Measurements from ENCODE around the gene SLC22A5. TPM values are rescaled to one million over a fixed set of nuclear protein-coding genes. Genes with fewer than 3 reads are reported as not detected.
A peak's percentile ranks its signal among the peaks of the same experiment; 100 is the strongest.

SLC22A5 gene
- total and polyA plus RNA-seq, 7 experiments from 2014 or later, result 1.8 to 10.8 (median 6.9) TPM

DNA sequence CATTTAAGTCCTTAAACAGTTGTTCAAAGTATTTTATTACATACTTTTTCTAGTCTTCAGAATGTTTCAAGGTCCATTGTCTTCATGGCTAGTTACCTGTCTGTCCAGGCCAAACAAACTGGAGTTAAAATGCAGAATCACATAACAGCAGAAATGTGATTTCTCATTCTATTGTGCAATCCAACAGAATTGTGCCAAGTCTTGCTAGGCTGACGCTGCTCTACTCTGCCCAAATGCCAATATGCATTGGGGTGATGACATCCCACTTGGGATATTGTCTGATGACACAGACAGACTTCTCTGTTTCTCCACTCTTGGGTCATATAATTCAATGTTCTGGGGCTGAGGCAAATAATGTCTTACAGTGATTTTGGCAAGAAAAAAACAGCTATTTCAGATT lies 5.2 kb upstream of the SLC22A5 start:
- Mint-ChIP-seq H3K9me3 (no peaks in the 10 kb centered on the region), H3K27ac (no peak overlapping the region), H3K27me3 (peaks cover 0 to 2% (median 0%) of the 10 kb centered on the region in 5 donors), H3K4me3 (no peak overlapping the region), H3K36me3 (peaks cover 0 to 39% (median 23%) of the 10 kb centered on the region in 5 donors), H3K4me1 (peaks cover 0 to 13% (median 5%) of the 10 kb centered on the region in 7 donors)
- H3K27me3 ChIP-seq (ENCODE audit: control insufficient read depth in 2 of 2, insufficient read depth in 2 of 2, low read length in 2 of 2), result no peaks in the 10 kb centered on the region
- peak; percentile 83 for ATAC-seq
- H3K36me3 ChIP-seq (ENCODE audit: control insufficient read depth in 2 of 3, insufficient read depth in 3 of 3, low read length in 3 of 3), result peaks cover 0 to 5% (median 4%) of the 10 kb centered on the region in 3 experiments
- POLR2A ChIA-PET, result no interaction called here
- no peak overlapping the region for H3K4me3 ChIP-seq (ENCODE audit: low read length)
- H3K4me1 ChIP-seq (ENCODE audit: control insufficient read depth in 2 of 2, insufficient read depth in 2 of 2, low read length in 2 of 2), result peaks cover 0 to 6% of the 10 kb centered on the region in 2 donors
- no peak for DNase-seq
- CTCF ChIA-PET, result no interaction called here
- intact Hi-C loops (cut with micrococcal nuclease), result loop anchor here in 1 of 2 donors (10.0 kb wide), 1 partner anchor 130 kb away; no protein-coding TSS in a partner anchor
- H3K9me3 ChIP-seq (ENCODE audit: control insufficient read depth in 2 of 3, low read length in 3 of 3), result no peaks in the 10 kb centered on the region
- H3K27ac ChIP-seq (ENCODE audit: low read depth, low read length), result no peak overlapping the region

GRCh38 chr5:132365213-132365612 lies 4.3 kb upstream of the SLC22A5 start:
- POLR2A ChIA-PET, result no interaction called here
- H3K27me3 Mint-ChIP-seq, result peaks cover 0 to 2% (median 0%) of the 10 kb centered on the region in 5 donors
- no peak overlapping the region for H3K4me3 ChIP-seq (ENCODE audit: low read length)
- intact Hi-C loops (cut with micrococcal nuclease), result loop anchor here in 1 of 2 donors (5.0 to 10.0 kb wide), 2 partner anchors 93 to 130 kb away; no protein-coding TSS in a partner anchor
- H3K27ac Mint-ChIP-seq, result no peak overlapping the region
- H3K9me3 ChIP-seq (ENCODE audit: control insufficient read depth in 2 of 3, low read length in 3 of 3), result no peaks in the 10 kb centered on the region
- peaks cover 0 to 5% (median 4%) of the 10 kb centered on the region in 3 experiments for H3K36me3 ChIP-seq (ENCODE audit: control insufficient read depth in 2 of 3, insufficient read depth in 3 of 3, low read length in 3 of 3)
- peaks cover 0 to 36% (median 19%) of the 10 kb centered on the region in 5 donors for H3K36me3 Mint-ChIP-seq
- H3K9me3 Mint-ChIP-seq, result no peaks in the 10 kb centered on the region
- H3K27me3 ChIP-seq (ENCODE audit: control insufficient read depth in 2 of 2, insufficient read depth in 2 of 2, low read length in 2 of 2), result no peaks in the 10 kb centered on the region
- DNase-seq (no peak), ATAC-seq (no peak)
- no peak overlapping the region for H3K4me3 Mint-ChIP-seq
- H3K4me1 ChIP-seq (ENCODE audit: control insufficient read depth in 2 of 2, insufficient read depth in 2 of 2, low read length in 2 of 2), result peaks cover under 1 to 7% of the 10 kb centered on the region in 2 donors
- CTCF ChIA-PET, result no interaction called here
- no peak overlapping the region for H3K27ac ChIP-seq (ENCODE audit: low read depth, low read length)
- H3K4me1 Mint-ChIP-seq, result peaks cover 0 to 13% (median 5%) of the 10 kb centered on the region in 7 donors

- ChIA-PET CTCF (interaction anchor here (0.6 to 1.4 kb wide), 3 partner anchors 14 to 133 kb away, joined by 3 to 8 read pairs (median 7); no protein-coding TSS in a partner anchor), POLR2A (interaction anchor here (0.6 to 1.6 kb wide), 3 partner anchors 99 to 128 kb away, joined by 3 to 5 read pairs (median 5); partner anchors contain the start of gene IRF1)
- Histone ChIP-seq H3K4me1 (ENCODE audit: control insufficient read depth in 2 of 2, insufficient read depth in 2 of 2, low read length in 2 of 2) (peaks cover 7 to 11% of the 10 kb centered on the region in 2 donors), H3K36me3 (ENCODE audit: control insufficient read depth in 2 of 3, insufficient read depth in 3 of 3, low read length in 3 of 3) (peaks cover 0 to 5% (median 4%) of the 10 kb centered on the region in 3 experiments), H3K27me3 (ENCODE audit: control insufficient read depth in 2 of 2, insufficient read depth in 2 of 2, low read length in 2 of 2) (no peaks in the 10 kb centered on the region), H3K9me3 (ENCODE audit: control insufficient read depth in 2 of 3, low read length in 3 of 3) (no peaks in the 10 kb centered on the region), H3K4me3 (ENCODE audit: low read length) (no peak overlapping the region), H3K27ac (ENCODE audit: low read depth, low read length) (no peak overlapping the region)
- no peaks in the 10 kb centered on the region for H3K9me3 Mint-ChIP-seq
- no peak for ATAC-seq
- H3K4me1 Mint-ChIP-seq, result peaks cover 12 to 40% (median 30%) of the 10 kb centered on the region in 7 donors
- no peak overlapping the region for H3K4me3 Mint-ChIP-seq
- intact Hi-C loops (cut with micrococcal nuclease), result loop anchor here in 1 of 2 donors (2.0 to 10.0 kb wide), 3 partner anchors 73 to 133 kb away; partner anchors contain the start of gene SLC22A4
- DNase-seq, result no peak
- H3K27me3 Mint-ChIP-seq, result no peaks in the 10 kb centered on the region
- H3K27ac Mint-ChIP-seq, result peak overlapping the region in 2 of 9 donors; percentile 21 to 45
- H3K36me3 Mint-ChIP-seq, result peaks cover 0 to 15% (median 4%) of the 10 kb centered on the region in 5 donors
Observed at GRCh38 chr5:132368186-132368585, 1.3 kb upstream of the SLC22A5 start.

GRCh38 chr5:132369007-132369473 lies 470 bp upstream of the SLC22A5 start:
- ATAC-seq (no peak), DNase-seq (no peak)
- peak overlapping the region in 8 of 9 donors; percentile 58 to 93 (median 89) for H3K27ac Mint-ChIP-seq
- Histone ChIP-seq H3K27me3 (ENCODE audit: control insufficient read depth in 2 of 2, insufficient read depth in 2 of 2, low read length in 2 of 2) (no peaks in the 10 kb centered on the region), H3K36me3 (ENCODE audit: control insufficient read depth in 2 of 3, insufficient read depth in 3 of 3, low read length in 3 of 3) (peaks cover 0 to 5% (median 4%) of the 10 kb centered on the region in 3 experiments), H3K4me3 (ENCODE audit: low read length) (peak overlapping the region; percentile 72), H3K27ac (ENCODE audit: low read depth, low read length) (peak overlapping the region; percentile 91), H3K9me3 (ENCODE audit: control insufficient read depth in 2 of 3, low read length in 3 of 3) (no peaks in the 10 kb centered on the region), H3K4me1 (ENCODE audit: control insufficient read depth in 2 of 2, insufficient read depth in 2 of 2, low read length in 2 of 2) (peaks cover 7 to 11% of the 10 kb centered on the region in 2 donors)
- ChIA-PET POLR2A (interaction anchor here (0.6 to 1.7 kb wide), 10 partner anchors 10 to 1221 kb away, joined by 3 to 5 read pairs (median 4); partner anchors contain the start of genes IRF1, KIF3A and RAD50), CTCF (interaction anchor here (0.6 to 1.4 kb wide), 3 partner anchors 17 to 132 kb away, joined by 3 to 8 read pairs (median 7); no protein-coding TSS in a partner anchor)
- no peaks in the 10 kb centered on the region for H3K27me3 Mint-ChIP-seq
- peaks cover 0 to 7% (median 4%) of the 10 kb centered on the region in 5 donors for H3K36me3 Mint-ChIP-seq
- intact Hi-C loops (cut with micrococcal nuclease), result loop anchor here (1.0 to 10.0 kb wide), 5 partner anchors 74 to 368 kb away; partner anchors contain the start of genes SLC22A4 (in 2 of the 2) and KIF3A (in 1 of the 2)
- peak overlapping the region; percentile 76 to 92 (median 87) for H3K4me3 Mint-ChIP-seq
- H3K9me3 Mint-ChIP-seq, result no peaks in the 10 kb centered on the region
- peaks cover 12 to 40% (median 30%) of the 10 kb centered on the region in 7 donors for H3K4me1 Mint-ChIP-seq

DNA sequence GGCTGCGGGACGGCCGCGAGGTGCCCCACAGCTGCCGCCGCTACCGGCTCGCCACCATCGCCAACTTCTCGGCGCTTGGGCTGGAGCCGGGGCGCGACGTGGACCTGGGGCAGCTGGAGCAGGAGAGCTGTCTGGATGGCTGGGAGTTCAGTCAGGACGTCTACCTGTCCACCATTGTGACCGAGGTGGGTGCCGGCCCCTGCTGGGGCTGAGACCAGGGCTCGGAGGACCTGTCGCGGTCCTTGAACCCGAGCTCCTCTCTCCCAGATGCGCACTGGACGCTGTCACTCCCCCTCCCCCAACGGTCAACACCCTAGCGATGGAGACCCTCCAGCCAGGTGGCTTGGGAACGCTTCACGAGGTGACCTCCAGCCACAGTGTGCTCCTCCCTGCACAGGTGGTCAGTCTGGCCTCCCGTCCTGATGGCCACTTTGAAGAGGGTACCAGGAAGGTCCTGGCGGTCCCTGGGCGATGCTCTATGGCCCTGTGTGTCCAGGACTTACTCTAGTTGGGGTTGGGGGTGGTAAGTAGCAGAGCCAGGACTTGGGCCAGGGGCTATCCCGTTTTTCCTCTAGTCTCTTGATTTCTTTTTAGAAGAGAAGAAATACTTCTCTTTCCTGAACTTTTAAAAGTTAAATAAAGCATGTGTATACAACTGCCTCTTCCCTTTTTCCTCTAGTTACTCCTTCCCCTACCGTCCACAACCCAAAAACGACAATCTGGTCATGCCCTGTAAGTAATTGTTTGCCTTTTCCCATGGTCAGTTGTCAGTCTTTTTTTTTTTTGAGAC lies 866 bp downstream of the SLC22A5 start:
- no peaks in the 10 kb centered on the region for H3K36me3 Mint-ChIP-seq
- no peaks in the 10 kb centered on the region for H3K27me3 Mint-ChIP-seq
- Histone ChIP-seq H3K9me3 (ENCODE audit: control insufficient read depth in 2 of 3, low read length in 3 of 3) (no peaks in the 10 kb centered on the region), H3K27me3 (ENCODE audit: control insufficient read depth in 2 of 2, insufficient read depth in 2 of 2, low read length in 2 of 2) (no peaks in the 10 kb centered on the region), H3K27ac (ENCODE audit: low read depth, low read length) (peak overlapping the region; percentile 91), H3K36me3 (ENCODE audit: control insufficient read depth in 2 of 3, insufficient read depth in 3 of 3, low read length in 3 of 3) (no peaks in the 10 kb centered on the region), H3K4me1 (ENCODE audit: control insufficient read depth in 2 of 2, insufficient read depth in 2 of 2, low read length in 2 of 2) (peaks cover 7 to 11% of the 10 kb centered on the region in 2 donors), H3K4me3 (ENCODE audit: low read length) (peak overlapping the region; percentile 72)
- DNase-seq, result no peak
- peaks cover 12 to 40% (median 31%) of the 10 kb centered on the region in 7 donors for H3K4me1 Mint-ChIP-seq
- peak overlapping the region; percentile 76 to 92 (median 88) for H3K4me3 Mint-ChIP-seq
- peak overlapping the region; percentile 58 to 91 (median 83) for H3K27ac Mint-ChIP-seq
- intact Hi-C loops (cut with micrococcal nuclease), result no loop called here
- CTCF ChIA-PET, result no interaction called here
- no peak for ATAC-seq
- no peaks in the 10 kb centered on the region for H3K9me3 Mint-ChIP-seq
- POLR2A ChIA-PET, result interaction anchor here (0.6 to 1.7 kb wide), 4 partner anchors 186 to 1607 kb away, joined by 3 to 5 read pairs (median 4); partner anchors contain the start of gene RAD50

DNA sequence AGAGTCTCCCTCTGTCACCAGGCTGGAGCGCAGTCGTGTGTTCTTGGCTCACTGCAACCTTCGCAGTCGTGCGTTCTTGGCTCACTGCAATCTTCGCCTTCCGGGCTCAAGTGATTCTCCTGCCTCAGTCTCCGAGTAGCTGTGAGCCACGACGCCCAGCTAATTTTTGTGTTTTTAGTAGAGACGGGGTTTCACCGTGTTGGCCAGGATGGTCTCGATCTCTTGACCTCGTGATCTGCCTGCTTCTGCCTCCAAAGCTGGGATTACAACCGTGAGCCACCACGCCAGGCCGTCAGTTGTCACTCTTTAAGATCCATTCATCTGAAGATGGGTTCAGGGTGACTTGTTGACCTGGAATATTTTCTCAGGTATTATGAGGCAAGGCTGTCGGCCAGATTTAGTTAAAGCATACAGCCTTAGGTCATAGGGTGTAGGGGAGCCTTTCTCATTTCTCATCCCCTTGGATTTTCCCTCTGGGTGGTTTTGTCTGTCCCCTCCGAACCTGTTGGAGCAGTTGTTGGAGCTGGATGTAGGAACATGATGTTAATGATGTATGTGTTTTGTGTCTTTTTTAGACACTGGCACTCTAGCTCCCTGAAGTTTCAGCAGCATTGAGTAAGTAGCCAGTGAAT lies 1.6 kb downstream of the SLC22A5 start:
- no peak for ATAC-seq
- no peak for DNase-seq
- H3K4me3 Mint-ChIP-seq, result peak overlapping the region; percentile 76 to 92 (median 88)
- H3K36me3 ChIP-seq (ENCODE audit: control insufficient read depth in 2 of 3, insufficient read depth in 3 of 3, low read length in 3 of 3), result no peaks in the 10 kb centered on the region
- H3K27me3 ChIP-seq (ENCODE audit: control insufficient read depth in 2 of 2, insufficient read depth in 2 of 2, low read length in 2 of 2), result no peaks in the 10 kb centered on the region
- ChIA-PET POLR2A (interaction anchor here (0.6 to 1.3 kb wide), 3 partner anchors 119 to 1606 kb away, joined by 3 to 5 read pairs (median 3); no protein-coding TSS in a partner anchor), CTCF (no interaction called here)
- no peaks in the 10 kb centered on the region for H3K36me3 Mint-ChIP-seq
- H3K27me3 Mint-ChIP-seq, result no peaks in the 10 kb centered on the region
- no peaks in the 10 kb centered on the region for H3K9me3 Mint-ChIP-seq
- peaks cover 7 to 11% of the 10 kb centered on the region in 2 donors for H3K4me1 ChIP-seq (ENCODE audit: control insufficient read depth in 2 of 2, insufficient read depth in 2 of 2, low read length in 2 of 2)
- intact Hi-C loops (cut with micrococcal nuclease), result no loop called here
- H3K9me3 ChIP-seq (ENCODE audit: control insufficient read depth in 2 of 3, low read length in 3 of 3), result no peaks in the 10 kb centered on the region
- peak overlapping the region; percentile 58 to 91 (median 83) for H3K27ac Mint-ChIP-seq
- H3K27ac ChIP-seq (ENCODE audit: low read depth, low read length), result peak overlapping the region; percentile 5
- no peak overlapping the region for H3K4me3 ChIP-seq (ENCODE audit: low read length)
- peaks cover 12 to 40% (median 31%) of the 10 kb centered on the region in 7 donors for H3K4me1 Mint-ChIP-seq

Data from naive thymus-derived CD4-positive, alpha-beta T cell (primary cell).